Measurements from ENCODE around the gene PRELP.

- no peak for TF ChIP-seq CTCF (conservative IDR thresholded peaks at IDR 0.05; ENCODE audit: low read depth, low read length)
- TF ChIP-seq EZH2 (IDR thresholded peaks at IDR 0.05; ENCODE audit: low read length, unreplicated experiment), result no peak
- TF ChIP-seq EZH2phosphoT487 (IDR thresholded peaks at IDR 0.05; ENCODE audit: borderline replicate concordance, low read length), result no peak
Measured at GRCh38 chr1:203509135-203509534, 33.5 kb downstream of the PRELP start.
